GM21423 (cell line): ENCODE data around the gene NKAIN2.

Experiments used
- ATAC-seq: cut with Tn5 transposase; IDR thresholded peaks from one replicate; pipeline ENCODE4 v1.9.1; 2021; ENCODE audit warnings: mild to moderate bottlenecking, moderate library complexity; ENCODE audit not compliant: unreplicated experiment

The NKAIN2 gene

GRCh38 chr6:123803504-123804013 is at the start of gene NKAIN2:
Gene NKAIN2, plus strand, starts transcription at chr6:123803865.
- peak; percentile 27 for ATAC-seq

DNA sequence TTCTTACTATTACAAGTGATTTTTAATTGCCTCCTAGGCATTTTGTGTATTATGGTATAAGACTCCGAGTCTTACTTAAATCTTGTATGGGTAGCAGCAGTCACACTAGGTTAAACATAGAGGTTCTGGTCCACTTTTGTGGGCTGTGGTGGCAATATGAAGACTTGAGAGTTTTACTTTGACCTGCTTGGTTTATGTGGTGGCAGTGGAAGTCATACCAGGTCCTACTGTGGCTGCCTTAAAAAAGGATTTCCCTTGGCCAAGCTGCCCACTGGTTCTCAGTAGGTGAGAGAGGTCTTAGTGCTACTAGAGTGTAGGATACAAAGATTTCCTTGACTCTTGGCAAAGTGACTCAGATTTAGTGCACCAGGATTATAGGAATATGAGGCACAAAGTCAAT is 44.2 kb upstream of the NKAIN2 start:
- ATAC-seq, result no peak

DNA sequence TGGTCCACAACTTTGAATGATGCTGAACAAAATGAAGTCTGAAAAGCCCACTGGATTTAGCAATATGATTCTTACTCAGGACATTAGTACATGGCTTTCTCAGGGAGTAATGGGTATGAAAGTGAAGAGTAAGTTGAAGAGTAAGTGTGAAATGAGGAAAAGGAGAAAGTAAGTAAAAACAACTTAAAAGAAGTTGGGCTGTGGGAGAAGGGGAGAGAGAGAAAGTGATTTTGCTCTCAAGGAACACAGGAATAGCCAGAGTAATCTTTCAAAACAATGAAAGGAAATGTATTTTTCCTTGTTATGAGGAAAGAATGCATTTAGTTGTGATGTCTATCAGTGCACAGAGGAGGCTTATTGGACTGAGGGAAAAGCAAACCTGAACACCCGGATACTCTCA is 39.8 kb upstream of the NKAIN2 start:
- ATAC-seq, result no peak

- ATAC-seq, result no peak
Observed at GRCh38 chr6:123764722-123765121, 38.9 kb upstream of the NKAIN2 start.

DNA sequence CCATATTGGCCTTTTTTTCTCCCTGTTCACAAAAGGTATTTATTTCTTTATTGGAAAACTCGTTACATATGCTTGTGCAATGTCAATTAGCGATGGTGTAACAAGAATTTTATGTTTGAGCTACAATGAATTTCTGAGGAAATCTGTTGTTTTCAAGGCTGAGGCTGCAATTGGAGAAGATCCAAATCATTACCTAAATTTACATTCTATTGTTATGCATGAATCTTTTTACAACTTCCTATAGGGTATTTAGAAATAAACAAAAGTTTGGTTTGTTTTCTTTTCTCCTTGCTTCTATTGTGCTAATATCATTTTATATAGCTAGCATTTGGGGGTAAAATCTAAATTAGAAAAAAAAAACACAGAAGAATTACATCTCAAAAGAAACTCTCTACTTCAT is 34.7 kb upstream of the NKAIN2 start:
- ATAC-seq, result no peak

DNA sequence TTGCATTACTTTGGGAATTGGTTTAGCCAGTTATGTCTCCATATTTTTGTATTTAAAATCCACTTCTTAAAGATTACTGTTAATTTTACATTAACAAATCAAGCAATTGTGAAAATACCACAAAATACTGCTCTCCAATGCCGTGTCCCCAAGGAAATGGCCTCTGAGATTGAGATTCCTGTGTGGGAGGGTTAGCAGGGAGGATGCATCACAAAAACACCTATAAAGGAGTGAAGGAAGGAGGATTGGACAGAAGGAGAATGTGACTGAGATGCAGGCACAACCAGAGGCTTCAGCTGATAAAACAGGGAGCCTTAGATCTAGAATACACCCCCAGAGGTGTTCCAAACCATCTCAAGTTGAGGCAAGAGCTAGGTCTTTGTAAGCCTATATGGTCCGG is 34.2 kb upstream of the NKAIN2 start:
- no peak for ATAC-seq

DNA sequence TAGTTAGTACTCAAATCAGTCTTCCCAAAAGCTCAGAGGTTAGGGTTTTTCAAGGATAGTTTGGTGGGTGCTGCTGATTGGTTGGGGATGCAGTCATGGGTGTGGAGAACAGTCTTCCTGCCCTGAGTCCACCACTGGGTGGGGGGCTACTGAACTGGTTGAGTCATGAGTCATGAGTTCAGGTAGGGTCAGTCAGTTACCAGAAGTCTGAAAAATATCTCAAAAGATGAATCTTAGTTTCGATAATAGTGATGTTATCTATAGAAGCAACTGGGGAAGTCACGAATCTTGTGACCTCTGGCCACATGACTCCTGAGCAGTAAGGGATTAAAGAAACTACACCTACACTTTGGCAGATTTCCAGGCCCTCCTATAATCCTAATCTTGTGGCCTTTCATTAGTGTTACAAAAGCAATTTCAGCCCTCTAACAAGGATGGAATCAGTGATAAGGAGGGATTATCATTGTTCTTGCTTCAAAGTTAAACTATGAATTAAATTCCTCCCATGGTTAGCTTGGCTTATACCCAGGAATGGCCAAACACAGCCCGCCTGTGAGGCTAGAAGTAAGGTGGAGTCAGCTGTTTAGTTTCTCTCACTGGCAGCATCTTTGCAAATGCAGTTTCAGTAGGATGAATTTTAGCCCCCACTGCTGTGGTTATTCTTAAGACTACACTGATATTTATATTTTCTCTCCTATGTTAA is 33.3 kb upstream of the NKAIN2 start:
- ATAC-seq, result no peak

DNA sequence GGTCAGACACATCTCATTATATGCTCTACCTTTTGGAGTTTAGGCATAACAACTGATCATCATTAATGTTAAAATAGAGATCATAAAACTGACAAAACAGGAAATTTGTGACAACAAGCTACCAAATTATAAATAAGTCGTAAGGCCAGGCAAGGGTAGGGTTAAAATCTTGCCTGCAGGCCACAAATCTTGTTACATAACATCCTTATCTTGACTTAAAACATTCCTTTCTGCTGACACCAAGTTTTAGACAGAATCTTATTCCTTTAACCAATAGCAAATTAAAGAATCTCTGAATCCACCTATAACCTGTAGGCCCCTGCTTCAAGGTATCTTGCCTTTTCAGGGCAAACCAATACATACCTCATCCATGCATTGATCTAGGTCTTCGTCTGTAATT is 32.5 kb upstream of the NKAIN2 start:
- ATAC-seq, result no peak

- ATAC-seq, result no peak
Observed at GRCh38 chr6:123777563-123777962, 26.1 kb upstream of the NKAIN2 start.

DNA sequence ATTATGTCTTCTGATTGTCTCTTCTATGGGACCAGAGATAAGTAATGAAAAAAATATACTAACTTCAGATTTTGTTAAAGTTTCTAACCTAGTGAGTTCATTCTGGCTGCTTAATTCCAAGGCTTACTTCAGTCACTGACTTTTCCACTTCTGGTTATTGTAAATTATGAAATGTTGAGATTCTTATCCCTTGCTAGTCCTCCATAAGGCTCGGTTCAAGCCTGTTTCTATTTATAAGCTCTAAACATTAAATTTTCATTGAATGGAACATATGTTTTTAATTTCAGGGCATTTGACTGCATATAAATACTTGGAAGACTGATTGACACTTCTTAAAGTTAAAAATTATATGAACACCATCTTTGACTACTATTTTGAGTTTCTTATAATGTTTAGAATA is 23.6 kb upstream of the NKAIN2 start:
- ATAC-seq, result no peak

DNA sequence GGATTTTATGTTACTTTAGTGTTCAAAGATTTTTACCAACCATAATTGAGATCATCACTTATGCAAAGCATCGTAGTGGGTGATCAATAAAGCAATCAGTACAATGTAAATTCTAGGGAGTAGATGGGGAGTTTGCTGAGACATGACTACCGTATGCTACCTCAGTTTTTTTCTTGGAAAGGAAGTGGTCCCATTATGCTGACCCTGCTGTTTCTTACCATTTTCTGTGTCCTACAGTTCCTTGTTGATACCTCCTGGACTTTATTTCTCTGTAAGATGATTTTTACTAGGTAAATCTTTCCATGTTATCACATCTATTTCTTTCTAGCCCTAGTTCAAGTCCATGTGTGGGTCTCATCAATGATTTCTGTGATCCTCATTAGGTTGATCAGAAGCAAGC is 19.3 kb upstream of the NKAIN2 start:
- ATAC-seq, result no peak

GRCh38 chr6:123785039-123785438 is 18.6 kb upstream of the NKAIN2 start:
- ATAC-seq, result no peak

- no peak for ATAC-seq
Observed at GRCh38 chr6:123788319-123788718, 15.3 kb upstream of the NKAIN2 start.

DNA sequence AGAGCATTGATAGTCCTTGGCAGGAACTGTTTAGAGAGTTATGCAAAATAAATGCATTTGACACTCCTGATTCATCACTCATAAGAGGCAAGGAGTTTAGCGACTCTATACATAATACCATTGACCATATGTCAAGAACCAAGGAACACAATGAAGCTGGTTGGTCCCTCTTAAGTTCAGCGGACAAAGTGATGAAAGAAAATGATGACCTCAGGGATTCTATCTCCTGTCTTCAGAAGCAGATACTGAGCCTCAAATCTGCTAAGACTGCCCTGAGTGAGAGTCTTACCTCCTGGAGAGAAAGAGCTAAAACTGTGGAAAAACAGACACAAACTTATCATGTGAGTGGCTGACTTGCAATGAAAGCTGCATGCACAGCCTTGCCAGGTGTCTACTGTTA is 9.5 kb upstream of the NKAIN2 start:
- ATAC-seq, result no peak

- no peak for ATAC-seq
Observed at GRCh38 chr6:123794799-123795198, 8.9 kb upstream of the NKAIN2 start.

- ATAC-seq, result no peak
Observed at GRCh38 chr6:123801067-123801466, 2.6 kb upstream of the NKAIN2 start.

DNA sequence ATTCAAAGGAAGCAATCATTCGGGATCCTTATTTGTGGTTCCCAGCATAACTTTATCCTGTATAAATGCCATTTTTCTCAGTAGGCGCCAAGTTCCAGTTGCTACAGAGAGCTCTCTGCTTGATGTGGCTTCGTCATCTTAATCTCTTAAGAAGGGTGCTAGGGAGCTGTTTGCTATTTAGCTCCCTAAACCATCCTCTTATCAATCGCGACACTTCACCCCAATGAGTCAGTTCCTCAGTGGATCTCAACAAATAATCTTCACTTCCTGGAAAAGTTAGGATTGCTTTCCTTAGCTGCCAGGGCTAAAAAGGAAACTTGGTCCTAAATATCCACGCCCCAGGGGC is 1.3 kb upstream of the NKAIN2 start:
- ATAC-seq, result peak; percentile 5

DNA sequence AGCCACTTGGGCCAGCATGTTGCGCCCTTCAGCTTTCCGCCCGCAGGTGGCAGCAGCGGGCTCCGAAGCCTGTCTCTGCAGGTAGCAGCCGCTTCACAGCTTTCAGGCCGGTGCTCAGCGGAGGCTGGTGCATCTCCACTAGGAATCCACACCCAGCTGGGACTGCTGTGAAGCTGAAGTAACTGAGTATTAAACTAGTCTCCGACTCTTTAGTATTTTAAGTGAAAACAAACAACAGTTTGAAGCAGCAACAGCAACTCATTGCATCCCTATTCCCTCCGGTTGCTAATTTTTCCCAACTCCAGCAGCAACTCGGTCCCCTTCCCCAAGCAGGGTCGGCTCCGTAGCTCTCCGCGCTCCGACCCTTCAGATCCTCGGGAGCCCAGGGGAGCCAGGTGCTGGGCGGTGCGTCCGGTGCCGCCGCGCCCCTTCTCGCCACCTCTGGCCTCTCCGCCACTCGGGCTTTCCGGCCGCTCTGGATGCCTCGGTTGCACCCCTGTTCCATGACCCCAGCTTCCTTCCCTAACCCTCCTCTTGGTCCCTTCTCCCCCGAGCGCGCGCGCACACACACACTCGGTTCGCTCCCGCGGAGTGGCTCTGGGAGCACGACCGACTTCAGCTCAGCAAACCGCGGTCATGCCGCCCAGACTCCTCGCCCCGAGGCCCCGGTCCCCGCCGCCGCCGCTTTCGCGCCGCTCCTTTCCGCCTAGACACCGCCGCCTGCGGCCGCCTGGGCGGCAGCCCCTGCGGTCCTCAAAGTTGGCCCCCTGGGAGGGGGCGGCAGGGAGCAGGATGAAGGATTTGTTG is 765 bp upstream of the NKAIN2 start:
- peak; percentile 98 for ATAC-seq

DNA sequence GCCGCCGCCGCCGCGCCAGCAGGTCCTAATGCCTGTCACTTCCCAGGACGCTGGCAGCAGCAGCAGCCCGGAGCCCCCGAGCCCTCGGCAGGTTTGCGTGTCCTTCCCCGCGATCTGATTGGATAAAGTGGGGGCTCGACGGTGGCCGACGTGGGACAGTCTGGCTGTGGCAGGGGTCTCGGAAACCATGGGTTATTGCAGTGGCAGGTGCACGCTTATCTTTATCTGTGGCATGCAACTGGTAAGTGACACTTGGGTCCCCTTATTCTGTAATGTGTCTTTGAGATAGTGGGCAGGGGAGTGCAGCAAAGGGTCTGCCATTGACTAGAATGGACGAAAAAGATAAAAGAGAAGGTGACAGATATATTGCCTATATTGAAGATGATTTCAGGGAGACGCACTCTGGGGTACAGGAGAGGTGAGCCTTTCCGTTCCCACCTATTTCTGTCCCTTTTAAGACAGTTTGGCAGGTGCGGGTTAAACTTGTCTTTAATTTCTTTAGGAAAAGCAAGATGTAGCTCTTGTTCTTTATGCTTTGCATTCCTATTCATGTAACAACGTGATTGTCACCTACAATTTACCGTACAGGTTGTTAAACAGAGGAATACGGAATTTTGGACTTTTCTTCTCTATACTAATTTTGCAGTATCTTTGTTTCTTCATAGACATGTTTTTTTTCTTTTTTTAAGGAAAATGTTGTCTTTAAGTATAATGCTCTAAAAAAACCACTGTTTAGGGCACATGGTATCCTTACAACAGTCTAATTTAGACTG is 535 bp downstream of the NKAIN2 start:
- no peak for ATAC-seq

DNA sequence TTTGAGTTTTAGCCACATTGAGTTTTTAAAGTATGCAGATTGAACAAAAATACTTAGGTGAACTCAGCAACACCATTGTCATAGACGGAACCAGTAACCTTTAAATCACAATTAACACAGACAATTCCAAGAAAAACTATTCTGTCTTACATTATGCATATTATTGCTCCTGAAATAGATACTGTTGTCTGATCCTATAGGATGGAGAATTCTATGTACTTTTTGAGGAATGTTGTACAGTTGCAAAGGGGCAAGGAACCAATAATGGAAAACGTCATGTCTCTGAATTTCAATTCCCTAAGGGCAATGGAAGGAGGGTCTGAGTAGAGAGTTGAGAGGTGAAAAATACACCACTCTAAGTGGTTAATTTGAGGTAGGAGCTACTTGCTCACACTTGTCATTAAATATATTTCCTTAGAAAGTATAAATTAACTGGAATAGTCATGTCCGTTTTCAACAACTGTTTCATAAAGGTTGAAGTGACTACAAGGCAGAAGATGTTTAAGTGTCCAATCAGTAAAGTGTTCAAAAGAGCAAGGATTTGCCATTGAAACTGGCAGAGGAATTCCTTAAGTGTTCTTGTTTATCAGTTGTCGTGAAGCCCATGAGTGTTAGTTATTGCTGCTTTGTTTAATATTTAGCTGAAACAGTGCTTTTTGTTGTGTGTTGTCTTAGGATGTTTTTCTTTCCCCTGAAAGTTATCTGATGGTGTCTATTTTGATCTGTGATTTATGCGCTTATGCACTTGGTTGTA is 1.3 kb downstream of the NKAIN2 start:
- no peak for ATAC-seq

- no peak for ATAC-seq
Observed at GRCh38 chr6:123805921-123806320, 2.3 kb downstream of the NKAIN2 start.
